Keratinocyte (primary cell): ENCODE data around the gene LRRC47.

Experiments
- CTCF ChIP-seq, 3 experiments: IDR thresholded peaks in 1 of 3; conservative IDR thresholded peaks in 1 of 3; optimal IDR thresholded peaks in 1 of 3; 2 replicates in 2 of 3; 3 replicates in 1 of 3; pipeline versions ENCODE3 to v1.5.1; 2011; ENCODE audit warnings: low read length in 3 of 3, mild to moderate bottlenecking in 3 of 3, moderate library complexity in 2 of 3, control low read depth in 1 of 3, inconsistent platforms in 1 of 3; ENCODE audit not compliant: insufficient read depth in 2 of 3; ENCODE audit errors: extremely low read depth in 1 of 3
- EZH2 ChIP-seq: IDR thresholded peaks from one replicate; pipeline ENCODE4 v1.6.1; 2012; ENCODE audit warnings: inconsistent platforms, mild to moderate bottlenecking, low read length, moderate library complexity

- TF ChIP-seq CTCF (optimal IDR thresholded peaks at IDR 0.05 in 1 of 3, IDR thresholded peaks at IDR 0.05 in 1 of 3, conservative IDR thresholded peaks at IDR 0.05 in 1 of 3; ENCODE audit: extremely low read depth in 1 of 3, insufficient read depth in 2 of 3, low read length in 3 of 3), result no peak
- no peak for TF ChIP-seq EZH2
These were observed 25.6 kb upstream of the LRRC47 start for GRCh38 chr1:3821908-3822307.
